A673 (cell line): ENCODE data around the gene SUMF1.

Experiments used
- EZH2 ChIP-seq: fragments of 200-600 bp; sonication (generic); IDR thresholded peaks from 2 replicates; pipeline ENCODE4 v1.6.1; 2017; ENCODE audit warnings: borderline replicate concordance, low read depth, mild to moderate bottlenecking, mixed read lengths, antibody characterized with exemption, low read length; ENCODE audit not compliant: poor library complexity, severe bottlenecking
- TF ChIP-seq, protein P1 (sequence below): fragments of 300-800, 200-600 bp; sonication (generic); conservative IDR thresholded peaks from 2 replicates; pipeline ENCODE4 v1.5.1; 2017; ENCODE audit warnings: low read depth, mild to moderate bottlenecking, antibody characterized with exemption, low read length, moderate library complexity, mixed read lengths

DNA sequence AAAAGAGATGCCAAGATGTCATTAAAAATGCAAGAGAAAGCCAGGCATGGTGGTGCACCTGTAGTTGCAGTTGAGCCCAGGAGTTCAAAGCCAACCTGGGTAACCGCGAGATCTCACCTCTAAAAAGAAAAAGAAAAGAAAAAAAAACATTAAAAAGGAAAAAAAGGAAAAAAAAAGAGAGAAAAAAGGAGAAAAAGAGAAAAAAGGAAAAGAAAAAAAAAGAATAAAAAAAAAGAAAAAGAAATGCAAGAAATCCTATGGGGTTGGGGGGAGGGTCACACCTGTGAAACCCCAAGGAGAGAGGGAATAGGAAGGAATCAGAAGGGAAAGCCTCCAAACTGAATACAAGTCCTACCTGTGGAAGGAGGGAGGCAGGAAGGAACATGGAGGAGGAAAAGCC is 5.2 kb upstream of the SUMF1 start:
- TF ChIP-seq, protein P1, sequence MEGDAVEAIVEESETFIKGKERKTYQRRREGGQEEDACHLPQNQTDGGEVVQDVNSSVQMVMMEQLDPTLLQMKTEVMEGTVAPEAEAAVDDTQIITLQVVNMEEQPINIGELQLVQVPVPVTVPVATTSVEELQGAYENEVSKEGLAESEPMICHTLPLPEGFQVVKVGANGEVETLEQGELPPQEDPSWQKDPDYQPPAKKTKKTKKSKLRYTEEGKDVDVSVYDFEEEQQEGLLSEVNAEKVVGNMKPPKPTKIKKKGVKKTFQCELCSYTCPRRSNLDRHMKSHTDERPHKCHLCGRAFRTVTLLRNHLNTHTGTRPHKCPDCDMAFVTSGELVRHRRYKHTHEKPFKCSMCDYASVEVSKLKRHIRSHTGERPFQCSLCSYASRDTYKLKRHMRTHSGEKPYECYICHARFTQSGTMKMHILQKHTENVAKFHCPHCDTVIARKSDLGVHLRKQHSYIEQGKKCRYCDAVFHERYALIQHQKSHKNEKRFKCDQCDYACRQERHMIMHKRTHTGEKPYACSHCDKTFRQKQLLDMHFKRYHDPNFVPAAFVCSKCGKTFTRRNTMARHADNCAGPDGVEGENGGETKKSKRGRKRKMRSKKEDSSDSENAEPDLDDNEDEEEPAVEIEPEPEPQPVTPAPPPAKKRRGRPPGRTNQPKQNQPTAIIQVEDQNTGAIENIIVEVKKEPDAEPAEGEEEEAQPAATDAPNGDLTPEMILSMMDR: no peak
- no peak for TF ChIP-seq EZH2
